Activated naive CD4-positive, alpha-beta T cell treated with anti-CD3 and anti-CD28 coated beads, Interleukin-2, amount 50 U/mL, for 16 hours (primary cell): ENCODE data around the gene CCDC107.

Experiments used
- DNase-seq: peaks from one replicate; pipeline ENCODE4 v3.0.0-alpha.2; 2020

The CCDC107 gene

DNA sequence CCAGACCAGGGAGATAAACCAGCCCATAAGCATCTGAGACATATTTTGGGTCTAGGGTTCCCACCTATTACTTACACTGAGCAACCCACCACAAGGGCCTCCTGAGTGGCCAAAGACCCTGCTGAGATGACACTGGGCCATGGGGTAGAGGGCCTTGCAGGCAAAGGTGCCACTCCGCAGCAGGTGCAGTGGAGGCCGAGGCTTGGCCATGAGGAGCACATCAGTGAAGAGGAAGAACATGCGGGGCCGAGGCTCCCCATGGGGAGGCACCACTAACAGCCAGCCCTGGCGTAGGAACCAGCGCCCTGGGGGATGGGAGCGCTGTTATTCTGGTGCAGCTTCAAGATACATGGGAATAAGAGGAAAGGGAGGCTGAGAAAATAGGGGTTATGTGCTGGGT is 4.3 kb downstream of the CCDC107 start:
- DNase-seq = no peak

DNA sequence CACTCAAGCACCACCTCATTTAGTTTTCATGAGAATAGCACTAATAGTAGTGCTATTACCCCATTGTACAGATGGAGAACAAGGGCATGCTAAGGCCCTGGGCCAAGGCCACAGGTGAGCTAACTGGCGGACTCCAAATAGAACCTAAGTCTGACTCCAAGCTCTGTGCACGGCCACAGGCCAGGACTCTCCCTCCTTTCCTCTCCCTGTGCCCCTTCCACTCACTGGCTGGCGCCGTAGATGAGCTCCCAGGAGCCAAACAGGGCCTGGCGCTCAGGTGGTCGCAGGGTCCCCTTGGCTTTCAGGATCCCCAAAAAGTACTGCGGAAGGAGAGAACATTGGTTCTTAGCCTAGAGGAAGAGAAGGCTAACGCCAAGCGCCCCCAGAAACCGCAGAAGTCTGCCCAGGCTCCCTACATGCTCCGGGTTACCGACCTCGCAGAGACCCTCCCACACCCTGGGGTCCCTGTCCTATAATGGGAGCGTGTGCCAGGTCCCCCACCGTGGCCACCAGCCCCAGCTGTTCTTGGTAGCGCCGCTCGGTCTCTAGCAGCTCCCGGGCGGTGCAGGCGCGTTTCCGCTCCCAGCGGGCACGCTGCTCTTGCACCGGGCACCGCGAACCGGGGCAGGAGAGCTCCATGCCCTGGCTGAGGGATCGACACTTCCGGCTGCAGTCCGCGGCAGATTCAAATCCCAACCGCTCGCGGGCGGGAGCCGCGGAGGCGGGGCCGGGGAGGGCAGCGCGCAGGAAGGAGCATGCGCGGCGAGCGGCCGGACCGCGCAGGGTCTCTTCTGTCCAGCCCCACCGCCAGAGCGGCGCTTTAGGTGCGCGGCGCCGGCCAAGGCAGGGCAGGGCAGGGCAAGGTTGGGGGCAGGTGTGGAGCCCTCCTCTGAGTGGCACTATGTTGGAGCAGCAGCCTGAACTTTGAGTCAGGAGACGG is 6.7 kb downstream of the CCDC107 start, which contains the start of gene ARHGEF39:
Gene ARHGEF39 (minus strand): TSS at position 665 of the 940 bp plus-strand sequence. CDS start 26 bp downstream, at position 639.
- peak; percentile 62 for DNase-seq

GRCh38 chr9:35665471-35665818 is 7.4 kb downstream of the CCDC107 start:
- DNase-seq = no peak

GRCh38 chr9:35666045-35666444 is 8.0 kb downstream of the CCDC107 start:
- no peak for DNase-seq

DNA sequence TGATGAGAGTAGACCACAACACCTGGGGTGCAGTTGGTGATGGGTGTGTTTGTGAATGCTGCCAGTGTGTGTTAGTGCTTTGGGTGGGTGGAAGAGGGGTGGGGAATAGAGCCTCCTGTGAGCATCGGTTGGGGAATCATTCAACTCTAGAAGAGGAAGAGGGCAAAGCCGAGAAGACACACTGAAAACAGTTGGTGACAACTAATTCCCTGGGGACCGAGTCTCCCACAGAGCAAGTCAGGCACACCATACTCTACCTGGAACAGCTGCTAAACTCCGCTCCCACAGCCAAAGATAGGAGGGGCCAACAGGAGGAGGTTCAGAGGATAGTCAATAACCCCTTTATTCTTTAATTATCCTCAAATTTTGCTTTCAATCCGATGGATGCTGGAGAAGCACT is 8.5 kb downstream of the CCDC107 start:
- no peak for DNase-seq

DNA sequence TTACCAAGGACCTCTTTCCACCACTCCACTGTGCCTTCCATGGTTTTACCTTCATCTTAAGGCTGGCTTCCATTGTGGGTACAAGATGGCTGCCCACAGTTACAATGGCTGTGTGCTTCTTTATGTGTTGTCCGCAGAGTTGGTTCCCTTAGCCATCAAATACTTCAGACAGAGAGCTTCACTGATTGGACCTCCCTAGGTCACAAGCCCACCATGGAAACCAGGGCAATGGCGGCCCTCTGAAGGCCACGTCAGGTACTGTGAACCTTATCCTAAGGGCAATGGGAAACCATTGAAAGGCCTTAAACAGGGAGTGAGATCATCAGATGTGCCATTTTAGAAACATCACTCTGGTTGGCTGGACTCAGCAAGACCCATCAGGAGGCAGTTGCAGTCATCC is 9.8 kb downstream of the CCDC107 start:
- no peak for DNase-seq

- DNase-seq = no peak
Measured at GRCh38 chr9:35669331-35670145, 11.4 kb downstream of the CCDC107 start.

DNA sequence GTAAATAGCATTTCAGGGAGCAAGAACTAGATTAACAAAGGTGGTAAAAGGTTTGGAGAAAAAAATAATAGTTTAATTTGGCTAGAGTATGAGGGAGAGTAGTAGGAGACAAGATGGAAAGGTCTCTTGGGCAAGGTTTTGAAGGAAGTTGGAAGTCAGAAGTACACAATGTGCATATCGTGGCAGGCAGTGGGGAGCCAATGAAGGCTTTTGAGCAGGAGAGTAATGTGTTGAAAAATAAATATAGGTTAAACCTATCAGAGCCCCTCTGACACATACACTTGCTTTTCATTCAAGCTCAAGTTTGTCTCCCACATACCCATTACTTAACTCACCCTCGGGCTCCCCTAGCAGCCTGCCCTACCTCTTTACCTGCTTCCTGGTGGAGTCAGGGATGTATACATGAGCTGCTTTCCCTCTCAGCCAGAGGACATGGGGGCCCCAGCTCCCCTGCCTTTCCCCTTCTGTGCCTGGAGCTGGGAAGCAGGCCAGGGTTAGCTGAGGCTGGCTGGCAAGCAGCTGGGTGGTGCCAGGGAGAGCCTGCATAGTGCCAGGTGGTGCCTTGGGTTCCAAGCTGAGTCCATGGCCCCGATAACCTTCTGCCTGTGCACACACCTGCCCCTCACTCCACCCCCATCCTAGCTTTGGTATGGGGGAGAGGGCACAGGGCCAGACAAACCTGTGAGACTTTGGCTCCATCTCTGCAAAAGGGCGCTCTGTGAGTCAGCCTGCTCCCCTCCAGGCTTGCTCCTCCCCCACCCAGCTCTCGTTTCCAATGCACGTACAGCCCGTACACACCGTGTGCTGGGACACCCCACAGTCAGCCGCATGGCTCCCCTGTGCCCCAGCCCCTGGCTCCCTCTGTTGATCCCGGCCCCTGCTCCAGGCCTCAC is 15.3 kb downstream of the CCDC107 start, which contains the start of gene CA9:
Gene CA9 (plus strand): TSS at position 797 of the 893 bp plus-strand sequence. CDS start 32 bp downstream, at position 829.
- no peak for DNase-seq

GRCh38 chr9:35674025-35674361 is 15.9 kb downstream of the CCDC107 start:
- no peak for DNase-seq

GRCh38 chr9:35675204-35675603 is 17.1 kb downstream of the CCDC107 start:
- DNase-seq = no peak

GRCh38 chr9:35675732-35676392 is 17.8 kb downstream of the CCDC107 start:
- DNase-seq = peak; percentile 44

- DNase-seq = no peak
Measured at GRCh38 chr9:35679091-35679490, 21.0 kb downstream of the CCDC107 start.

DNA sequence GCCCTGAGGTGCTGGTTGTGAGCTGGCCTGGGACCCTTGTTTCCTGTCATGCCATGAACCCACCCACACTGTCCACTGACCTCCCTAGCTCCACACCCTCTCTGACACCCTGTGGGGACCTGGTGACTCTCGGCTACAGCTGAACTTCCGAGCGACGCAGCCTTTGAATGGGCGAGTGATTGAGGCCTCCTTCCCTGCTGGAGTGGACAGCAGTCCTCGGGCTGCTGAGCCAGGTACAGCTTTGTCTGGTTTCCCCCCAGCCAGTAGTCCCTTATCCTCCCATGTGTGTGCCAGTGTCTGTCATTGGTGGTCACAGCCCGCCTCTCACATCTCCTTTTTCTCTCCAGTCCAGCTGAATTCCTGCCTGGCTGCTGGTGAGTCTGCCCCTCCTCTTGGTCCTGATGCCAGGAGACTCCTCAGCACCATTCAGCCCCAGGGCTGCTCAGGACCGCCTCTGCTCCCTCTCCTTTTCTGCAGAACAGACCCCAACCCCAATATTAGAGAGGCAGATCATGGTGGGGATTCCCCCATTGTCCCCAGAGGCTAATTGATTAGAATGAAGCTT is 21.8 kb downstream of the CCDC107 start:
- DNase-seq = no peak

GRCh38 chr9:35680331-35681105 is 22.4 kb downstream of the CCDC107 start:
- DNase-seq = no peak

DNA sequence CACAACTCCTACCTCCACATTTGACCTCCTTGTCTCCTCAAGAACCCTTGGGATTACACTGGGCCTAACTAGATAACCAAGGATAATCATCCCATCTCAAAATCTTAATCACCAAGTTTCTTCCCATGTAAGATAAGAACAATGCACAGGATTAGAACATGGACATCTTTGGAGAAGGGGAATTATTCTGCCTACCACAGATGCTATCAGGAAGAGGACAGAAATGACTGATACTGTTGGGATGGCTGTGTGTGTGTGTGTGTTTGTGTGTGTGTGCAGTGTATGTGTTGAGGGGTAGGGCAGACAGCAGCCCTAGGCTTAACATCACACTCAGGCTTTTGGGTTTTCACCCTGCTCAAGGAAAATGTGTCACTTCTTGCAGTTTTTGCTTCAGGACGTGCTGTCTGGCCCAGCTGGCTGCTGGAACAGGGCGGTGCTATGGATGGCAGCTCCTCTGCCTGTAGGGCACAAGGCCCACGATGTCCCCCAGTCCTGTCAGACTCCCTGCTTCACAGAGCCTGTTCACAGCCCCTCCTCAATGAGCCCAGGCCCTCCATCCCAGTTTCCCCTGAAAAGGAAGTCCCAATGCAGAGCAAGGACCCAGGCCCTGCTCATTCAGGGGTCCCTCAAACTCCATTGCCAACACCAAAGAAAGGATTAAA is 23.4 kb downstream of the CCDC107 start:
- DNase-seq = no peak

GRCh38 chr9:35682051-35682450 is 24.0 kb downstream of the CCDC107 start:
- no peak for DNase-seq

DNA sequence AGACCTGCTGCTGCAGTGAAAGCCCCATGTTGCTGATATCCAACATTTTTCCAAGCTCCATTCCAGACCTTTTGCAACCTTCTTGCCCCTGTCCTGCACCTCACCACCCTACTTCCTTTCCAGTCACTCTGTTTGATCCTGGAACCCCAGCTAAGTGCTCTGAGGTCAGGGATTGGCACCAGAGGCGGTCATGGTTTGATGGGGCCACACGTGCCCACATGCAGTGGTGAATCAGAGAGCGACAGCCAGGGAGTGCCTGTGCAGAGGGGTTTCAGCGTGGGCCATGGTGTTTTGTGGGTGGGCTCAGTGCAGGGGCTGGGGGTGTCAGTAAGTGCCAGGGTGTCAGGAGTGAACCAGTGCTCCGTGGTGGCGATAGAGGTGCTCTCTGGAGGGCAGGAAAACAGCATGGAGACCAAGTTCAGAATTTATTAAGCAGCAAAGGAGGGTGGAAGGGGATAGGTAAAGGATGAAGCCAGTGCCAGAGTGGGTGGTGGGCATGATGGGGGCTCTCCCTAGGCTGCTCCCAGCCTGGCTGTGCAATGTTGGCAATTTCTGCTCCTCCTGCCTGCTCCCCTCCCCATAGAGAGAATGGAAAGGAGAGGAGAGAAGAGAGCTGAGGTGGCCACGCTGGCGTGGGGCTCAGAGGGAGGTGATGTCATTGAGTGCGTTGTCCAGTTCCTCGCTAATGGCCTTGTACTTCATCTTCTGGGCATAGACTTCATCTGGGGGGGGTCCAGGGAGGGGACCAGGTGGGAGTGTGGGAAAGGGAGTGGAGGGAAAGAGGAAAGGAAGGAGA is 24.6 kb downstream of the CCDC107 start:
- DNase-seq = no peak

- no peak for DNase-seq
Measured at GRCh38 chr9:35683323-35683722, 25.2 kb downstream of the CCDC107 start.

DNA sequence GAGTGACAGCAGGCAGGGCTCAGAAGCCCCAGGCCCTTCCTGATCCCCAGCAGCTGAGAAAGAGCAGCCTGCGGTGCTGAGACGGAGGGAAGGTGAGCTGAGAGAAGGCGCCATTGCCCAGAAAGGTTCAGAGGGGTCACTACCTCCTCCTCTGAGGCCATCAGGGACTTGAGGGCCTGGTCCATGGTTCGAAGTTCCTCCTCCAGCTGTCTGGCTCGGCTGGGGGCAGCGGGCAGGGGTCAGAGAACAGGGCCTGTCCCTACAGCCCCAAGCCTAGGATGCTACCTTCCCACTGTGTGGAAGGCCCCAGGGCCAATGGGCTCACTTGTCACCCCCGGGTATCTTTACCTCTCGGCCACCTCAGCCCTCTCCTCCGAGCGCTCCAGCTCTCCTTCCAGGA is 26.8 kb downstream of the CCDC107 start:
- DNase-seq = no peak

DNA sequence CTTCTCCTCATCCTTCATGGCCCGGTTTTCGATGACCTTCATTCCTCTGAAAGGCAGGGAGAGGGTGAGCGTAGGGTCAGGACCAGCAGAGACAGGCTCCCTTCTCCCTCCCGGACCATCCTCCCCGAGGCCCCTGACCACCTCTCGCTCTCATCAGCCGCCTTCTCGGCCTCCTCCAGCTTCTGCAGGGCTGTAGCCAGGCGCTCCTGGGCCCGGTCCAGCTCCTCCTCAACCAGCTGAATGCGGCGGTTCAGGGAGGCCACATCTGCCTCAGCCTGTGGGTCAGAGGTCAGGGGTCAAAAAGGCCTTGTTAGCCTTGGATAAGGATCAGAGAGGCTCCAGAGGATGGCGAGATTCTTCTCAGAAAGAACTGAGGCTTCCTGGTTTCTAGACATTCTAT is 27.4 kb downstream of the CCDC107 start:
- no peak for DNase-seq
